ENCODE measurements around the gene MOSMO. TPM values are rescaled to one million over a fixed set of nuclear protein-coding genes. Genes with fewer than 3 reads are reported as not detected.
"Not testable (repeated sequence)": the region's sequence is repeated elsewhere in the genome, so short reads cannot be mapped to it uniquely, and the experiment has no call there.

The MOSMO gene
- total RNA-seq, 2 donors from 2014 or later: 10.9 to 14.1 TPM

DNA sequence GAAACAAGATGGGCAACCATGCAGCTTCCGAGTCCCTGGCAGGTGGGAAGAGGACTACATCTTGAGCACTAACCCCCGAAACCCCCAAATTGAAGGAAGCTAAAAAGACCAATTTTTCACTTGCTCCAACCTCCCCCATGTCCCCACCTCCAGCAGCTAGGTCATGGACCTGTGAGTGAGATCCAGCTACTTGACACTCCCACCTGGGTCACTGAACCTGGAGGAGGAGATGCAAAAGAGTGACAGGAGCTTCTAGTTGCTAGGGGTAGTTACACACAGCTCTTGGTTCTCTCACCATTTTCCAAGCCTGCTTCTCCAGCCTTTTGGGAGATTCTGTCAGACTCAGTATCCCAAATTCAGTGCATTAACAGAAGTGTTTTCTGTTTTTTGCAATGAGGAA lies 18.2 kb upstream of the MOSMO start:
- no peak for ATAC-seq
- Mint-ChIP-seq H3K4me3 (no peak overlapping the region), H3K9me3 (no peaks in the 10 kb centered on the region)

DNA sequence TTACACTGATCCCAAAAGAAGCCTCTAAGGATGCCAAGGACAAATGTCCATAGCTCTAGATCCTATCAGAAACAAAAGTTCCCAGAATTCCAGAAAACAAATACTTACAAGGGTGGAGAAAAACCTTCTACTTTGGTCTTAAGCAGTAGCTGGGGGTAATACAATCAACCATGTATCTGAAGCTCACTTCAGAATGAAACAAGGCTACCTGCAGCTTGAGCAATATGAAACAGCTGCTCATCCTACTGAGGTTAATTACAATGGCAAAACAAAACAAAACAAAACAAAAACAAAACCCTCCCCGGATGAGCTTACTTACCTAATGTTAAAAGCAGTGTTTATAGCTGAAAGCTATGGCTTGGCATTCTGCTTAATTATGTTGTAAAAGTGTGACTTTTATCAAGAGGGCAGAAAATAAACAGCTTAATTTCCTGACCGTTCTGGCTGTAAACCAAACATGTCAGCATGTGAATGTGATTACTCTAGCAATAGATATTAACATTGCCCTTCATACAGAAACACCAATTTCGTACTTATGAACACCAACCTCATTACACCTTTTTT lies 17.4 kb upstream of the MOSMO start:
- Mint-ChIP-seq H3K4me1 (ENCODE audit: low read depth in 2 of 2) (peaks cover 5% of the 10 kb centered on the region in 2 donors), H3K9me3 (no peaks in the 10 kb centered on the region), H3K36me3 (peaks cover 5% of the 10 kb centered on the region), H3K4me3 (no peak overlapping the region), H3K27ac (no peak overlapping the region), H3K27me3 (no peaks in the 10 kb centered on the region)
- DNase-seq (ENCODE audit: low spot score) (no peak), ATAC-seq (no peak)

More for the DNA sequence above, 18.2 kb upstream of the MOSMO start:
- H3K27me3 Mint-ChIP-seq: no peaks in the 10 kb centered on the region
- H3K36me3 Mint-ChIP-seq: peaks cover 5% of the 10 kb centered on the region
- peaks cover 5% of the 10 kb centered on the region in 2 donors for H3K4me1 Mint-ChIP-seq (ENCODE audit: low read depth in 2 of 2)
- H3K27ac Mint-ChIP-seq: no peak overlapping the region
- DNase-seq (ENCODE audit: low spot score): no peak

DNA sequence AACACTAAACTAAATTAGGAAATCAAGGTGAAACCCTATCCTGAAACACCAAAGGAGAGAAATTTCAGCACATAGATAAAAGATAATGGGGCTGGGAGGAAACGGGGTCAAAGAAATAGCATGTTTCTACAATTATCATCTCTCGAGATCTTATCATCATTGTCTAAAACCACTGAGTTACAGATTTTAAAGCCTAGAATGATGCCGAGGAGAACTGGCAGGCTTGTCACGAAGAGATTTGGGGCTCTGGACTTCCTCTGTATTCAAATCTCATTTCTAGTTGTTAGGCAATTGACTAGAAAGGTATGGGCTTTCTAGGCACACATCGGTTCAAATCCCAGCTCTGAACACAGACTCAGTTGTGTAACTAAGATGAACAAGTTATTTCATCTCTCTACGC lies 16.3 kb upstream of the MOSMO start:
- peaks cover 4 to 5% of the 10 kb centered on the region in 2 donors for H3K4me1 Mint-ChIP-seq (ENCODE audit: low read depth in 2 of 2)
- no peaks in the 10 kb centered on the region for H3K27me3 Mint-ChIP-seq
- no peak for DNase-seq (ENCODE audit: low spot score)
- ATAC-seq: no peak
- H3K9me3 Mint-ChIP-seq: no peaks in the 10 kb centered on the region
- no peak overlapping the region for H3K4me3 Mint-ChIP-seq
- no peak overlapping the region for H3K27ac Mint-ChIP-seq
- peaks cover 5% of the 10 kb centered on the region for H3K36me3 Mint-ChIP-seq

DNA sequence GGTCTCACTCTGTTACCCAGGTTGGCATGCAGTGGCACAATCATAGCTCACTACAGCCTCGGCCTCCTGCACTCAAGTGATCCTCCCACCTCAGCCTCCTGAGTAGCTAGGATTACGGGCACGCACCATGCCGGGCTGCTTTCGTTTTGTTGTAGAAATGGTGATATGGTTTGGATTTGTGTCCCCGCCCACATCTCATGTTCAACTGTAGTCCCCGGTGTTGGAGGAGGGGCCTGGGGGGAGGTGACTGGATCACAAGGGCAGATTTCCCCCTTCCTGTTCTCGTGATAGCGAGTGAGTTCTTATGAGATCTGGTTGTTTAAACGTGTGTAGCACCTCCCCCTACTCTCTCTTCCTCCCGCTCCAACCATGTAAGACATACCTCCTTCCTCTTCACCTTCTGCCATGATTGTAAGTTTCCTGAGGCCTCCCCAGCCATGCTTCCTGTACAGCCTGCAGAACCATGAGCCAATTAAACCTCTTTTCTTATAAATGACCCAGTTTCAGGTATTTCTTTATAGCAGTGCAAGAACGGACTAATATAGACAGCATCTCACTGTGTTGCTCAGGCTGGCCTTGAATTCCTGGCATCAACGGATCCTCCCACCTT lies 12.9 kb upstream of the MOSMO start:
- H3K36me3 Mint-ChIP-seq: no peaks in the 10 kb centered on the region
- H3K27me3 Mint-ChIP-seq: no peaks in the 10 kb centered on the region
- no peaks in the 10 kb centered on the region for H3K4me1 Mint-ChIP-seq (ENCODE audit: low read depth in 2 of 2)
- no peaks in the 10 kb centered on the region for H3K9me3 Mint-ChIP-seq
- no peak overlapping the region for H3K4me3 Mint-ChIP-seq
- no peak overlapping the region for H3K27ac Mint-ChIP-seq
- DNase-seq (ENCODE audit: low spot score) (no peak), ATAC-seq (no peak)

DNA sequence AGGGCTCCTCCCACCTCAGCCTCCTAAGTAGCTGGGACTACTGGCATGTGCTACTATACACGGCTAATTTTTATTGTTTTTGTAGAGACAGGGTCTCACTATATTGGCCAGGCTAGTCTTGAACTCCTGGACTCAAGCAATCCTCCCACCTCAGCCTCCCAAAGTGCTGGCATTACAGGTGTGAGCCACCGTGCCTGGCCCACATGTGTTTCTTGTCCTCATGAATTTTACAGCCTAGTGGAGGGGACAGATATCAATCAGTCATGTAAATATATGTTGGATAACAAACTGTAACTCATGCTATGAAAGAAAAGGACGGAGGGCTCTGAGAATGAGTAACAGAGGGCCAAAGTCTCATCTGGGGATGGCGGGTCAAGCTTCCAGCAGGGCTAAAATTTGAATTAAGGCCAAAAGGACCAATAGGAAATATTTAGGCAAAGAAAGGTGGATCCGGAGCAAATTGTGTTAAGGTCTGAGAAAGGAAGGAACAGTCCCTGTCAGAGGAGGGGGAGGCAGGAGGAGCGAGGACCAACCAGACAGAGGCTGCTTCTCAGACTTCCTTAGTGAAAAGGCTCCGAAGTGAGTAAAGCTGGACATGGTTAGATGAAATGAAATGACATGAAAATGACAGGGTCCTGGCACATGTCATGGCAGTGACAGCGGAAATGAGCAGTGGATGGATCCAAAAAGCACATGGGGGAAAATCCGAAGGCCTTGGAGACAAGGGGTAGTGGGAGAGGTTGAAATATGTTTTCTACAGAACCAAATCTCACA lies 10.8 kb upstream of the MOSMO start:
- H3K4me1 Mint-ChIP-seq (ENCODE audit: low read depth in 2 of 2): peaks cover 8 to 9% of the 10 kb centered on the region in 2 donors
- H3K9me3 Mint-ChIP-seq: no peaks in the 10 kb centered on the region
- H3K4me3 Mint-ChIP-seq: no peak overlapping the region
- ATAC-seq: no peak
- H3K27me3 Mint-ChIP-seq: no peaks in the 10 kb centered on the region
- no peaks in the 10 kb centered on the region for H3K36me3 Mint-ChIP-seq
- no peak overlapping the region for H3K27ac Mint-ChIP-seq
- no peak for DNase-seq (ENCODE audit: low spot score)

DNA sequence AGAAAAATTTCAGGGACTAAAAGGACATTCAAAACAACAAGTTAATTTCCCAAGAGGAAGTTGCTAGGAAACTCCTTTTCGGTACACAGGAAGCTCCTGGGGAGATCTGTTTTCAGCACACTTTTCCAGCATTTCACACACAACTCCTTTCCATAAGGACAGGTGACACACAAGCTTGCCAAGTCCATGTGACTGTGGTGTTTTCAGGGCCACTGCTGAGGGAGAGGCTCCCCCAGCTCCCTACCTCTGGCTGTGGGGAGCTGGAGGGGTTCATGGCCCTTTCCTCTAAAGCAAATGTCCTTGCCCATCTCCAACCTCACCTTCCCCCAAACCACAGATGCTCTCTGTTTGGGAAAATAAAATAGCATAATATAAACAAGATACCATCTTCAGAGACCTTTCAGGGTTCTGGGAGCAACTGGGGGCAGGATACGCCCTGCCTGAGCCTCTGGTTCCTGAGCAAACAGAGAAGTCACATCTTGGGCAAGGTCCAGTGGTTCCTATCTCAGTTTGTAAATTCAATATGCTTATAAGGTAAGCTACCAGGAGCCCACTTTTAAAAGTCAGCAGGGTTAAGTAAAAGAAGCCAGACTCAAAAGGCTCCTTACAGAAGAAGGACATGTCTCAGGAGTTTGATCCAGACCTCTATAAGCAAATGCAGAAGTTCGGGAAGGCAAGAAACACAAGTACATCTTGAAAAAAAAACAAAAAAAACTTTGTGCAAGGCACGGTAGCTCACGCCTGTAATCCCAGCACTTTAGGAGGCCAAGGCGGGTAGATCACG lies 10.0 kb upstream of the MOSMO start:
- Mint-ChIP-seq H3K27me3 (no peaks in the 10 kb centered on the region), H3K36me3 (no peaks in the 10 kb centered on the region), H3K4me1 (ENCODE audit: low read depth in 2 of 2) (peaks cover 8 to 9% of the 10 kb centered on the region in 2 donors), H3K4me3 (no peak overlapping the region), H3K27ac (no peak overlapping the region), H3K9me3 (no peaks in the 10 kb centered on the region)
- no peak for DNase-seq (ENCODE audit: low spot score)
- ATAC-seq: no peak

DNA sequence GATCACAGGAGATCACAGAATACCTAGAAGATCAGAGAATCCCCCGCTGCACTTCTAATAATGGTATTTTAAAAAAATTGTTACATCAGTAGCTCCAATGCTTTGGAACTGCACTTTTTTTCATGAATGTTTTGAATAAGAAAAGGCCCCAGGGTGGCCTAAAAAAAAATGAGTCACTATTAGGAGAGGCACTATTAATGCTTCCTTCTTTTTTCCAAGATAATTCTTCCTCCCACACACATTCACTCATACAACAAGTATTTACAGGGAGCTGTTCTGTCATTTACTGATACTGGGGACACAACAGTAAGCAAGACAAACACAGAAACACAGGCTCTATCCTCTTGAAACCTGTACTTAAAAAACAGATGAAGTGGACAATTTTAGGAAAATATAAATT lies 6.3 kb upstream of the MOSMO start:
- H3K36me3 Mint-ChIP-seq: no peaks in the 10 kb centered on the region
- DNase-seq (ENCODE audit: low spot score): no peak
- no peak for ATAC-seq
- H3K4me3 Mint-ChIP-seq: no peak overlapping the region
- peaks cover 9% of the 10 kb centered on the region in 2 donors for H3K4me1 Mint-ChIP-seq (ENCODE audit: low read depth in 2 of 2)
- H3K27me3 Mint-ChIP-seq: no peaks in the 10 kb centered on the region
- peak overlapping the region in 1 of 2 donors; percentile 43 for H3K27ac Mint-ChIP-seq
- no peaks in the 10 kb centered on the region for H3K9me3 Mint-ChIP-seq

DNA sequence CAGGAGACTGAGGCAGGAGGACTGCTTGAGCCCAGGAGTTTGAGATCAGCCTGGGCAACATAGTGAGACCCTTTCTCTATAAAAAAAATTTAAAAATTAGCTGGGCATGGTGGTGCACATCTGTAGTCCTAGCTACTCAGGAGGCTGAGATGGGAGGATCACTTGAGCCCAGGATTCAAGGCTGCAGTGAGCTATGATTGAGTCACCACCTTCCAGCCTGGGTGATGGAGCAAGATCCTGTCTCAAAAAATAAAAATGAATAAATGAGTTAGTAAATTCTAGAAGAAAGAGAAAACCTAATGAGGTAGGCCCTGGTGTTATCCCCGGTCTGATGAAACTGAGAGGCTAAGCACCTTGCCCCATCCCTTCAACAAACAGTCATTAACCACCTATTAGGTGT lies 5.9 kb upstream of the MOSMO start:
- H3K4me1 Mint-ChIP-seq (ENCODE audit: low read depth in 2 of 2): peaks cover 13% of the 10 kb centered on the region in 2 donors
- not testable (repeated sequence) for H3K36me3 Mint-ChIP-seq; H3K27ac Mint-ChIP-seq; DNase-seq (ENCODE audit: low spot score); H3K27me3 Mint-ChIP-seq; ATAC-seq; H3K9me3 Mint-ChIP-seq; H3K4me3 Mint-ChIP-seq

DNA sequence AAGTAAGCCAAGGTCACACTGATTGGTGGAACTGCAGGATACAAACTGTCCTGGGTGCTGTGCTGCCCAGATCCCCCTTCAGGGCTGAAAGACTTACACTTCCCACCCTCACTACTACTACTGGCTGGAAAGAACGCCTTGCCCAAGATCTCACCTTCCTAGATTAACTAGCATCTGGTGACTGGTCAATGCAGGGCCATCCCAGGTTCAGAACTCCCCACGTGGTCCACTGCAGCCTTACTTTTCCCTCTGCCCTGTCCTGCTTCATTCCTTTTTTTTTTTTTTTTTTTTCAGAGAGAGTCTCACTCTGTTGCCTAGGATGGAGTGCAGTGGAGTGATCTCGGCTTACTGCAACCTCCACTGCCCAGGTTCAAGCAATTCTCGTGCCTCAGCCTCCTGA lies 4.7 kb upstream of the MOSMO start:
- H3K36me3 Mint-ChIP-seq: no peaks in the 10 kb centered on the region

DNA sequence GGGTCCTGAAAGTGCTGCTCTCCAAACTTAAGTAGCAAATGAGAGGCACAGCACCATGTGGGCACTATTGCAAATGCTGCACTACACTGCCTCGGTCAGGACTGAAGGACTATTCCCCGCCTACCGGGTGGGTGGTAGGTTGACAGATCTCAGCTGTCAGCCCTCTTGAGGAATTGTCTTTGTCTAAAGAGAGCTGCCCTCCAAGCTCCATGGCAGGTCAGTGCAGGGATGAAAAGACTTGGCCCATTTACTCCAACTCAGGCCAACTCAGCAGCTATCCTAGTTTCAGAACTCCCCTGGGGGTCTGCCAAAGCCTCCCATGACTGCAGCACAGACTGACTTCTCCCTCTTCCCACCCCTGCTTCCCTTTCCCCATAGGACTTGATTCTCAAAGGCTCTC lies 3.6 kb upstream of the MOSMO start:
- Mint-ChIP-seq H3K36me3 (no peaks in the 10 kb centered on the region), H3K9me3 (no peaks in the 10 kb centered on the region), H3K27ac (no peak overlapping the region), H3K4me3 (no peak overlapping the region), H3K27me3 (no peaks in the 10 kb centered on the region), H3K4me1 (ENCODE audit: low read depth in 2 of 2) (peaks cover 19 to 23% of the 10 kb centered on the region in 2 donors)
- ATAC-seq (no peak), DNase-seq (ENCODE audit: low spot score) (no peak)

More for the DNA sequence above, 4.7 kb upstream of the MOSMO start:
- ATAC-seq: no peak
- Mint-ChIP-seq H3K27ac (no peak overlapping the region), H3K9me3 (no peaks in the 10 kb centered on the region), H3K4me3 (no peak overlapping the region), H3K27me3 (no peaks in the 10 kb centered on the region), H3K4me1 (ENCODE audit: low read depth in 2 of 2) (peaks cover 19% of the 10 kb centered on the region in 2 donors)
- no peak for DNase-seq (ENCODE audit: low spot score)

DNA sequence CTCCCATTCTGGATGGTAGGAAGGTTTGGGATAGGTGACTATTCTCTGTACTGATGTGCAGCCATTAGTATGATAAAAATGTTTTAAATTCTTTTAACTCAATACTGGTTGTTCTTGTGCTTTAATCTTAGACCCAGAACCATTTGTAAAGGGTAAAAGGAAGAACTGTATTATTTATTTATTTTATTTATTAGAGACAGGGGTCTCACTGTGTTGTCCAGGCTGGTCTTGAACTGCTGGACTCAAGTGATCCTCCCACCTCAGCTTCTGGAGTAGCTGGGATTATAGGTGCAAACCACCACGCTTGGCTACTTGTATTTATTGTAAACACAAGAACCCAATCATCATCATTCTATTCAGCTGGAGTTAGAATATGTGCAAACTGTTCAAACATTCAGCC lies 2.2 kb upstream of the MOSMO start:
- no peak for ATAC-seq
- Mint-ChIP-seq H3K27me3 (no peaks in the 10 kb centered on the region), H3K27ac (no peak overlapping the region), H3K36me3 (no peaks in the 10 kb centered on the region), H3K9me3 (no peaks in the 10 kb centered on the region), H3K4me1 (ENCODE audit: low read depth in 2 of 2) (peaks cover 25 to 26% of the 10 kb centered on the region in 2 donors), H3K4me3 (no peak overlapping the region)
- no peak for DNase-seq (ENCODE audit: low spot score)

DNA sequence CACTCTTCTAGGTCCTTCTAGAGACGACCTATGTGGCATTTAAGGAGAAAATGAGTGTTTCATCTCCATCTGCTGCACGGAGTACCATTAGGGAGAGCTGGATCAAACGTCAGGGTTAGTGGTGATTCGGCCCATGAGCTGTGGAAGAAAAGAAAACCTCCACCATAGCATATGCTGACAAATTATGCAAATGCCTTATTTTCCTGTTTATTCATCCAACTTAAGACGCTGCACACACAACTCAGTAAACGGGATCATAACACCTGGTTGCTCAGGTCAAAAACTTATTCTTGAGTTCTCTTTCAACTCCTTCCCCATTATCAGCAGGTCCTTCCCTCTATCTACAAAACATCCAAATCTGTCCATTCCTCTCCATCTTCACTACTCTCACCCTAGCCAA lies 1.3 kb upstream of the MOSMO start:
- DNase-seq (ENCODE audit: low spot score): no peak
- H3K4me3 Mint-ChIP-seq: peak overlapping the region; percentile 90
- no peaks in the 10 kb centered on the region for H3K27me3 Mint-ChIP-seq
- ATAC-seq: no peak
- H3K4me1 Mint-ChIP-seq (ENCODE audit: low read depth in 2 of 2): peaks cover 25% of the 10 kb centered on the region in 2 donors
- no peaks in the 10 kb centered on the region for H3K36me3 Mint-ChIP-seq
- peak overlapping the region; percentile 61 to 83 for H3K27ac Mint-ChIP-seq
- no peaks in the 10 kb centered on the region for H3K9me3 Mint-ChIP-seq

DNA sequence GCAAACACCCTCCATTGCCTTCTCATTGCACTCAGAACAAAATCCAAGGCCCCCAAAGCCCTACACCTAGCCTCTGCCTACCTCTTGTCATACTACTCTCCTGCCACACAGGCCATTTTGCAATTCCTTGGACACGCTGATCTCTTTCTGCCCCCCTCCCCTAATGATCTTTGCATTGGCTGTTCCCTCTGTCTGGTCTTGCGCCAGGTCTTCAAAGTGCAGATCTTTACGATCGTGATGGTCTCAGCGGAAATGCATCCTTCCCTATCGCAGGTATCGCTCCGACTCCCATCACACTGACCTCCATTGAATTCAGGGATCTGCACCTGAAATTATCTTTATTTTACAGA lies 777 bp upstream of the MOSMO start:
- Mint-ChIP-seq H3K27ac (peak overlapping the region; percentile 61 to 83), H3K9me3 (no peaks in the 10 kb centered on the region), H3K27me3 (no peaks in the 10 kb centered on the region), H3K36me3 (no peaks in the 10 kb centered on the region), H3K4me3 (peak overlapping the region; percentile 90), H3K4me1 (ENCODE audit: low read depth in 2 of 2) (peaks cover 25 to 26% of the 10 kb centered on the region in 2 donors)
- ATAC-seq (no peak), DNase-seq (ENCODE audit: low spot score) (no peak)

Measured in natural killer cell treated with Interleukin-12 subunit alpha and Interleukin-12 subunit beta and Interleukin-15 and Interleukin-18, amount 100 ng/mL, for 72 hours (primary cell).